ENCODE results near the gene PCCB.

Gene PCCB

DNA sequence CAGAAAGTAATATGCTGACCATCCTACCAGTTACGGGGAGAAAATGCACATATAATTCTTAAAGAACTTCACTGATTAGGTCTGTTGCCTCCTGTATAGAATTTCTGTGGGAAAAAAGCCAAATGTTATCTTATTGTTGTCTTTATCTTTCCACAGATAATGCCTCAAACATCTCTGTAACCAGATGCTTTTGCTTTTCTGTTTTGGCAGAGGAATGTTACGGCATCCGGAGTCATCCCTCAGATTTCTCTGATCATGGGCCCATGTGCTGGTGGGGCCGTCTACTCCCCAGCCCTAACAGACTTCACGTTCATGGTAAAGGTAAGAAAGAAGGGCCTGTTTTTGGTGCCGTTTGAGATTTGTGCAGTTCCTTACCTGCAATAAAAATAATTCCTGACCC, 33.5 kb downstream of the PCCB start:
- H3K36me3 ChIP-seq (ENCODE audit: control insufficient read depth, insufficient read depth, low read length), result peaks cover 29% of the 10 kb centered on the region
- peaks cover 3% of the 10 kb centered on the region; the same call in 1 of the 2 replicates for H3K9me3 ChIP-seq (ENCODE audit: control insufficient read depth, insufficient read depth, low read length)

DNA sequence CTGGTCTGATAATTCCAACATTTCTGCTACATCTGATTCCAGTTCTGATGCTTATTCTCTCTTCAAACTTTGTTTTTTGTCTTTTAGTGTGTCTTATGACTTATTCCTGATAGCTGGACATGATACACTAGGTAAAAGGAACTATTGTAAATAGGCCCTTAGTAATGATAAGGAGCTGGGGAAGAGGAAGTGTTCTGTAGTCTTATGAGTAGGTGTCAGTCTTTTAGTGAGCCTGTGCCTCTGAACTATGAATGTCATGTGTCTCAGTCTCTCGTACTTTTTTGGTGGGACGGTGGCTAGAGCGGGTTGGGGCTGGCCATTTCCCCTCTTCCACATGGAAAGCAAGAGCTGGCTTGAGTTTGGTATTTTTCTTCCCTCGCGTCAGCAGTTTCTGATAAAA, 41.2 kb downstream of the PCCB start:
- Histone ChIP-seq H3K9ac (ENCODE audit: low read depth, low read length) (no peak overlapping the region), H3K27ac (ENCODE audit: low read depth, low read length) (no peak overlapping the region), H3K27me3 (ENCODE audit: control insufficient read depth, insufficient read depth, low read length) (no peaks in the 10 kb centered on the region), H3K4me3 (ENCODE audit: low read depth, low read length) (no peak overlapping the region), H3K9me3 (ENCODE audit: control insufficient read depth, insufficient read depth, low read length) (no peaks in the 10 kb centered on the region), H3K4me1 (ENCODE audit: control insufficient read depth, insufficient read depth, low read length) (no peaks in the 10 kb centered on the region), H3K36me3 (ENCODE audit: control insufficient read depth, insufficient read depth, low read length) (peaks cover 17% of the 10 kb centered on the region)

More for the DNA sequence above, 33.5 kb downstream of the PCCB start:
- no peaks in the 10 kb centered on the region for H3K27me3 ChIP-seq (ENCODE audit: control insufficient read depth, insufficient read depth, low read length)
- H3K4me3 ChIP-seq (ENCODE audit: low read depth, low read length), result no peak overlapping the region
- no peak overlapping the region for H3K27ac ChIP-seq (ENCODE audit: low read depth, low read length)
- no peaks in the 10 kb centered on the region for H3K4me1 ChIP-seq (ENCODE audit: control insufficient read depth, insufficient read depth, low read length)
- H3K9ac ChIP-seq (ENCODE audit: low read depth, low read length), result no peak overlapping the region

DNA sequence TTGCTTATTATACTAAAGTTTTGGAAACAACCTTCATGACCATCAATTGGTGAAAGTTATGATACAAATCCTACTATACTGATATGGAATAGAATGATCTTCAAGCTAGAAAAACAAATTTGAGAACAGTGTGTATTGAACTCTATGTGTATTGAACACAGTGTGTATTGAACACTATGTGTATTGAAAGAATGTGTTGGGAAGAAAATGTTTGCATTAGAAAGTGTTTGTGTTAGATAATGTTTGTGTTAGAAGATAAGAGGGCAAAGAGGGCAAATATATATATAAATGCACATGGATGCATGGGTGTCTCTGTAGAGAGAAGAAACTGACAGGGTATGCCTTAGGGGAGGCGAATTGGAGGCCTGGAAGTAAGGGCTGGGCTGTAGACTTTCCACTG, 42.4 kb downstream of the PCCB start:
- H3K9ac ChIP-seq (ENCODE audit: low read depth, low read length), result no peak overlapping the region
- H3K4me3 ChIP-seq (ENCODE audit: low read depth, low read length), result no peak overlapping the region
- peaks cover 13% of the 10 kb centered on the region for H3K36me3 ChIP-seq (ENCODE audit: control insufficient read depth, insufficient read depth, low read length)
- H3K9me3 ChIP-seq (ENCODE audit: control insufficient read depth, insufficient read depth, low read length), result no peaks in the 10 kb centered on the region
- peaks cover 11% of the 10 kb centered on the region for H3K4me1 ChIP-seq (ENCODE audit: control insufficient read depth, insufficient read depth, low read length)
- no peaks in the 10 kb centered on the region for H3K27me3 ChIP-seq (ENCODE audit: control insufficient read depth, insufficient read depth, low read length)
- H3K27ac ChIP-seq (ENCODE audit: low read depth, low read length), result no peak overlapping the region

DNA sequence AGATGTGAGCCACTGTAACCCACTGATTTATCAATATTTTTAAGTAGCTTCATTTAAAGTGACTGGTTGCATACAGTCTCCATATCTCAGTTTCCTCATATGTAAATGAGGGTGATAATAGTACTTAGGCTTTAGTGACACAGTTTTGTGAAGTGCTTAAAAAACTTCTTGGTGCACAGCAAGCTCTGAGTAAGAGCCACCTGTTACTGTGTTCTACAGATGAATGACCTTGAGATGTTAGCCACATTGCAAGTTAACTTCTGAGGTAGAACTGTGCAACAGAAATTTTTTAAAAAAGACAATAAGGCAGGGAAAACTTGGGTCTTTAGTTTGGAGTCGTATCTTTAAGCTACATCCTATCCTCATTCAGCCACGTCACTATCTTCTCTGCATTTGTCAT, 43.1 kb downstream of the PCCB start:
- H3K9ac ChIP-seq (ENCODE audit: low read depth, low read length), result no peak overlapping the region
- H3K36me3 ChIP-seq (ENCODE audit: control insufficient read depth, insufficient read depth, low read length), result peaks cover 13% of the 10 kb centered on the region
- H3K27ac ChIP-seq (ENCODE audit: low read depth, low read length), result no peak overlapping the region
- no peaks in the 10 kb centered on the region for H3K27me3 ChIP-seq (ENCODE audit: control insufficient read depth, insufficient read depth, low read length)
- H3K4me1 ChIP-seq (ENCODE audit: control insufficient read depth, insufficient read depth, low read length), result peaks cover 14% of the 10 kb centered on the region
- H3K4me3 ChIP-seq (ENCODE audit: low read depth, low read length), result no peak overlapping the region
- H3K9me3 ChIP-seq (ENCODE audit: control insufficient read depth, insufficient read depth, low read length), result no peaks in the 10 kb centered on the region

DNA sequence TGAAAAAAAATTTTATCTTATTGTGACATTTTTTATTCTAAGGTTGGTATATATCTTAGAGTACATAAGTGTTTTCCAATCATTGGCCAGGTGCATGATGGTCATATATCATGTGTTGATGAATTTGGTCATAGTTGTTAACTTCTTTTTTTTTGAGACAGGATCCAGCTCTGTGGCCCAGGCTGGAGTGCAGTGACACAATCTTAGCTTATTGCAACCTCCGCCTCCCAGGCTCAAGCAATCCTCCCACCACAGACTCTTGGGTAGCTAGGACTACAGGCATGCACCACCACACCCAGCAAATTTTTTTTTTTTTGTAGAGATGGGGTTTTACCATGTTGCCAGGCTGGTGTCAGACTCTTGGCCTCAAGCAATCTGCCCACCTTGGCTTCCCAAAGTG, 44.0 kb downstream of the PCCB start:
- H3K9ac ChIP-seq (ENCODE audit: low read depth, low read length), result no peak overlapping the region
- peaks cover 14% of the 10 kb centered on the region for H3K4me1 ChIP-seq (ENCODE audit: control insufficient read depth, insufficient read depth, low read length)
- no peaks in the 10 kb centered on the region for H3K27me3 ChIP-seq (ENCODE audit: control insufficient read depth, insufficient read depth, low read length)
- H3K9me3 ChIP-seq (ENCODE audit: control insufficient read depth, insufficient read depth, low read length), result no peaks in the 10 kb centered on the region
- no peak overlapping the region for H3K4me3 ChIP-seq (ENCODE audit: low read depth, low read length)
- peaks cover 17% of the 10 kb centered on the region for H3K36me3 ChIP-seq (ENCODE audit: control insufficient read depth, insufficient read depth, low read length)
- no peak overlapping the region for H3K27ac ChIP-seq (ENCODE audit: low read depth, low read length)

DNA sequence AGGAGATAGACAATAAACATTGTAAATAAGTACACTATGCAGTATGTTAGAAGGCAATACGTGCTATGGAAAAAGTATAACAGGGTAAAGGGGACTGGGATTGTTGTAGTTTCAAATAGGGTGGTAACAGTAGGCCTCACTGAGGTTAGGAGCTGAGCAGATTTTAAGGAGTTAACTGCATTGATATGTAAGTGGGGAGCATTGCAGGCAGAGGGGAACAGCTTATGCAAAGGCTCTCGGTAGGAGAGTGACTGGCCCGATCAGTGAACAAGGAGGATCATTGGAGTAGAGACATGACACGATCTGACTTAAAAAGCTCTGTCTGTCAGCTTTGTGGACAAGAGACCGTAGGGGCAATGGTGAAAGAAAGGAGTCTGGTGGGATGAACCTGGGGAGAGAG, 46.8 kb downstream of the PCCB start:
- peaks cover 14% of the 10 kb centered on the region for H3K4me1 ChIP-seq (ENCODE audit: control insufficient read depth, insufficient read depth, low read length)
- H3K9me3 ChIP-seq (ENCODE audit: control insufficient read depth, insufficient read depth, low read length), result no peaks in the 10 kb centered on the region; the same call in 1 of the 2 replicates
- no peaks in the 10 kb centered on the region for H3K27me3 ChIP-seq (ENCODE audit: control insufficient read depth, insufficient read depth, low read length)
- no peak overlapping the region for H3K4me3 ChIP-seq (ENCODE audit: low read depth, low read length)
- peaks cover 39% of the 10 kb centered on the region for H3K36me3 ChIP-seq (ENCODE audit: control insufficient read depth, insufficient read depth, low read length)
- H3K27ac ChIP-seq (ENCODE audit: low read depth, low read length), result peak overlapping the region; percentile 51
- H3K9ac ChIP-seq (ENCODE audit: low read depth, low read length), result no peak overlapping the region

DNA sequence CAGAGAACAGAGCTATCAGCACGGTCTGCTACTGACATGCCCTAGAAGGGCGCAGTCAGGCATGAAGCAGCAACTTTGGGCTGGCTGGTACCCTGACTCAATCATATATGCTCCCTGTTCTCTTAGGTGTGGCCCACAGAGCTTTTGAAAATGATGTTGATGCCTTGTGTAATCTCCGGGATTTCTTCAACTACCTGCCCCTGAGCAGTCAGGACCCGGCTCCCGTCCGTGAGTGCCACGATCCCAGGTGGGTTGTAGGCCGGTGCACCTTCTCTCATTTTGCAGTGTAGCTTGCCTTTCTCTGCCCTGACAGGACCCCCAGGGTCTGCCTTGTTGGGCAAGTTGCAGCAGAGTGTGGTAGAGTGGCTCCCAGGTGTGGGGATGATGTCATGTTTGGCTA, 47.7 kb downstream of the PCCB start:
- Histone ChIP-seq H3K27me3 (ENCODE audit: control insufficient read depth, insufficient read depth, low read length) (no peaks in the 10 kb centered on the region), H3K36me3 (ENCODE audit: control insufficient read depth, insufficient read depth, low read length) (peaks cover 42% of the 10 kb centered on the region), H3K9ac (ENCODE audit: low read depth, low read length) (no peak overlapping the region), H3K27ac (ENCODE audit: low read depth, low read length) (no peak overlapping the region), H3K4me1 (ENCODE audit: control insufficient read depth, insufficient read depth, low read length) (peaks cover 14% of the 10 kb centered on the region), H3K9me3 (ENCODE audit: control insufficient read depth, insufficient read depth, low read length) (no peaks in the 10 kb centered on the region; the same call in 1 of the 2 replicates), H3K4me3 (ENCODE audit: low read depth, low read length) (no peak overlapping the region)

DNA sequence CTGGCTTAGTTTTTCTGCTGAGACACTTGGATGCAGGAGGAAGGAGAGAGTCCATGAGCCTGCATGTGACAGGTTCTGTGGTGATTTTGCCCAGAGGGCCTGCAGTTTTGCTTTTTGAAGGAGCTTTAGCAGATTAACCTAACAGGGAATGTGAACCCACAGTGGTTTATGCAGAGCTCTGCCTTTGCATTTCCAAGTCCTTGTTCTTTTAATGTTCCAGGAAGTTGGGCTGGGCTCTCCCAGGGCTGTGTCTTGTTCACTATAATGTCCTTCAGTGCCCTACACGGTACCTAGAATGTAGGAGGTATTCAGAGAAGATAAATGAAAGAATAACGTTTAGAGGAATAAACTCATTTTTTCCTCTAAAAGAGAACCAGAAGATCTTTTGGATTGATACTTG, 50.3 kb downstream of the PCCB start:
- H3K4me3 ChIP-seq (ENCODE audit: low read depth, low read length), result no peak overlapping the region
- H3K27ac ChIP-seq (ENCODE audit: low read depth, low read length), result no peak overlapping the region
- H3K9me3 ChIP-seq (ENCODE audit: control insufficient read depth, insufficient read depth, low read length), result no peaks in the 10 kb centered on the region; the same call in 1 of the 2 replicates
- no peak overlapping the region for H3K9ac ChIP-seq (ENCODE audit: low read depth, low read length)
- peaks cover 14% of the 10 kb centered on the region for H3K4me1 ChIP-seq (ENCODE audit: control insufficient read depth, insufficient read depth, low read length)
- peaks cover 32% of the 10 kb centered on the region for H3K36me3 ChIP-seq (ENCODE audit: control insufficient read depth, insufficient read depth, low read length)
- H3K27me3 ChIP-seq (ENCODE audit: control insufficient read depth, insufficient read depth, low read length), result no peaks in the 10 kb centered on the region

DNA sequence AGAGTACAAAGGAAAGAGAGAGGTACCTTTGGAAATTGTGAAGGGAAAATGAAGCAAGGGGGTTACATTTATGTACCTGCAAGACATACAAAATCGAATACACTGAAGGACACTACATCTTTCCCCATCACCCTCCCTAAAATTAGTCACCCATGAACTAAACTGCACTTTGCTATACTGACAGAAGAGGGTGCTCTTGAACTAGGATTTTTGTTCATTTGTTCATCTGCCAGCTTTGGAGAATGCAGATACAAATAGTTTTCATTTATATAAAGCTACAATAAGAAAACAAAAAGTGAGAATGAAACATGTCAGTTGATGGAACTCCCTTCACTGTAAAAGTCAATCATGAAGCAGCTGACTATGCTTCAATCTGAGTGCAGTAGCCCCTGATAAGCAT, 55.7 kb downstream of the PCCB start:
- H3K4me3 ChIP-seq (ENCODE audit: low read depth, low read length), result no peak overlapping the region
- H3K36me3 ChIP-seq (ENCODE audit: control insufficient read depth, insufficient read depth, low read length), result peaks cover 11% of the 10 kb centered on the region; the same call in 1 of the 2 replicates
- no peaks in the 10 kb centered on the region for H3K4me1 ChIP-seq (ENCODE audit: control insufficient read depth, insufficient read depth, low read length)

DNA sequence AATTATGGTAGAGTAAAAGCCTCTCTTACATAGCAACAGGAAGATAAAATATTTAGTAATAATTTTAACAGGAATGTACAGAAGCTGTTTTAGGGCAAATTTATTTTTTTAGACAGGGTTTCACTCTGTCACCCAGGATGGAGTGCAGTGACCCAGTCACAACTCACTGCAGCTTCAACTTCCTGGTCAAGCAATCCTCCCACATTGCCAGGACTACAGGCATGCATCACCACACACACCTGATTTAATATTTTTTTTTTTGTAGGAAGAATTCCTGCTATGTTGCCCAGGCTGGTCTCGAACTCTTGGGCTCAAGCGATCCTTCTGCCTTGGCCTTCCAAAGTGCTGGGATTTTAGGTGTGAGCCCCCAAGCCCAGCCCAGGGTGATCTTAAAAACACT, 61.1 kb downstream of the PCCB start:
- H3K9me3 ChIP-seq (ENCODE audit: control insufficient read depth, insufficient read depth, low read length), result no peaks in the 10 kb centered on the region
- no peak overlapping the region for H3K4me3 ChIP-seq (ENCODE audit: low read depth, low read length)
- H3K27me3 ChIP-seq (ENCODE audit: control insufficient read depth, insufficient read depth, low read length), result no peaks in the 10 kb centered on the region
- H3K27ac ChIP-seq (ENCODE audit: low read depth, low read length), result no peak overlapping the region
- H3K36me3 ChIP-seq (ENCODE audit: control insufficient read depth, insufficient read depth, low read length), result no peaks in the 10 kb centered on the region
- no peaks in the 10 kb centered on the region for H3K4me1 ChIP-seq (ENCODE audit: control insufficient read depth, insufficient read depth, low read length)
- no peak overlapping the region for H3K9ac ChIP-seq (ENCODE audit: low read depth, low read length)

More for the DNA sequence above, 55.7 kb downstream of the PCCB start:
- no peak overlapping the region for H3K9ac ChIP-seq (ENCODE audit: low read depth, low read length)
- H3K9me3 ChIP-seq (ENCODE audit: control insufficient read depth, insufficient read depth, low read length), result no peaks in the 10 kb centered on the region
- H3K27ac ChIP-seq (ENCODE audit: low read depth, low read length), result no peak overlapping the region
- H3K27me3 ChIP-seq (ENCODE audit: control insufficient read depth, insufficient read depth, low read length), result no peaks in the 10 kb centered on the region

DNA sequence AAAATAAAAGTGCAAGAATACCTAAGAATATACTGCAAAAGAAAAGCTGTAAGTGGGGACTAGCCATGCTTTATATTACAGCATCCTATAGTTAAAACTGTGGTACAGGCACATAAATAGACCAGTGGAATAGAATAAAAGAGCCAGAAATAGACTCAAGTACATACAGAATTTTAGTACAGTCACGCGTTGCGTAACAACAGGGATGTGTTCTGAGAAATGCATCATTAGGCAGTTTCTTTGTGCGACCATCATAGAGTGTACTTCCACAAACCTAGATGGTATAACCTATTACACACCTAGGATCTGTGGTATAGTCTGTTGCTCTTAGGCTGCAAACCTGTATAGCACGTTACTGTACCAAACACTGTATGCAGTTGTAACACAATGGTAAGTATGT, 61.8 kb downstream of the PCCB start:
- H3K27ac ChIP-seq (ENCODE audit: low read depth, low read length), result no peak overlapping the region
- H3K9ac ChIP-seq (ENCODE audit: low read depth, low read length), result no peak overlapping the region
- 0 out of 2 replicates have a peak, but pooled peaks cover 4% of the 10 kb centered on the region for H3K36me3 ChIP-seq (ENCODE audit: control insufficient read depth, insufficient read depth, low read length)
- H3K27me3 ChIP-seq (ENCODE audit: control insufficient read depth, insufficient read depth, low read length), result no peaks in the 10 kb centered on the region
- no peaks in the 10 kb centered on the region for H3K9me3 ChIP-seq (ENCODE audit: control insufficient read depth, insufficient read depth, low read length)
- no peaks in the 10 kb centered on the region for H3K4me1 ChIP-seq (ENCODE audit: control insufficient read depth, insufficient read depth, low read length)
- no peak overlapping the region for H3K4me3 ChIP-seq (ENCODE audit: low read depth, low read length)

DNA sequence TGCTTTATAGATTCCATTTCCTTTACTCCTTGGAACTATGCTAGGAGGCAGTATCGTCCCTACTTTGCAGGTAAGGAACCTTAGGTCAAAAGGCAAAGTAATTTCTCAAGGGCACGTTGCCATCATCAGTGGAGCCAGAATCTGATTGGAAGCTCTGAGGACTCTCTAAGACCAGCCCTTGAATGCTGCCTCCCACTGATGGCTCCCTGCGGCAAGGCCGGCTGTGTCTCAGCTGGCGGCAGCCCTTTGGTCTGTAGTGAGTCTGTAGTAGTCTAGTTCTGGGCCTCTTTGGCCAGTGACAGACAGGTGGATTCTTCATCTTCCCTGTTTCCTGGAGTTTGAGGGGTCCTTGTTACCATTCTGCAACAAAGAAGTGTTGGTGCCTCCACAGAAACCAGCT, 76.2 kb downstream of the PCCB start:
- Histone ChIP-seq H3K4me1 (ENCODE audit: control insufficient read depth, insufficient read depth, low read length) (no peaks in the 10 kb centered on the region), H3K9ac (ENCODE audit: low read depth, low read length) (no peak overlapping the region), H3K36me3 (ENCODE audit: control insufficient read depth, insufficient read depth, low read length) (peaks cover 32% of the 10 kb centered on the region), H3K27ac (ENCODE audit: low read depth, low read length) (no peak overlapping the region), H3K9me3 (ENCODE audit: control insufficient read depth, insufficient read depth, low read length) (no peaks in the 10 kb centered on the region), H3K27me3 (ENCODE audit: control insufficient read depth, insufficient read depth, low read length) (no peaks in the 10 kb centered on the region), H3K4me3 (ENCODE audit: low read depth, low read length) (no peak overlapping the region)
